Osteoblast (primary cell): Measurements from ENCODE around the gene ZSCAN10. TPM values are rescaled to one million over a fixed set of nuclear protein-coding genes. Genes with fewer than 3 reads are reported as not detected.
"Not testable (repeated sequence)": the region's sequence is repeated elsewhere in the genome, so short reads cannot be mapped to it uniquely, and the experiment has no call there.

Experiments used
- DNase-seq: peaks from one replicate; pipeline ENCODE4 v3.0.0; 2011; ENCODE audit warnings: low spot score, mixed read lengths; ENCODE audit not compliant: insufficient read length; ENCODE audit errors: missing footprints
- H2AFZ ChIP-seq: 2 replicates; pipeline ENCODE4 v1.6.0; 2011; ENCODE audit warnings: mild to moderate bottlenecking, low read length
- H3K27ac ChIP-seq: 2 replicates; pipeline ENCODE4 v1.5.1; 2011; ENCODE audit warnings: mild to moderate bottlenecking, low read depth, low read length, moderate library complexity
- H3K27me3 ChIP-seq: 2 replicates; pipeline ENCODE4 v1.6.0; 2012; ENCODE audit warnings: mild to moderate bottlenecking, control low read depth, inconsistent platforms, low read length, moderate library complexity; ENCODE audit not compliant: insufficient read depth
- H3K36me3 ChIP-seq: 2 replicates; pipeline ENCODE4 v1.5.1; 2011; ENCODE audit warnings: mild to moderate bottlenecking, low read length, control low read depth, moderate library complexity; ENCODE audit not compliant: insufficient read depth
- H3K4me1 ChIP-seq: 2 replicates; pipeline ENCODE4 v1.5.1; 2011; ENCODE audit warnings: mild to moderate bottlenecking, low read length, control low read depth, moderate library complexity; ENCODE audit not compliant: insufficient read depth
- H3K4me2 ChIP-seq: 2 replicates; pipeline ENCODE4 v1.6.0; 2011; ENCODE audit warnings: mild to moderate bottlenecking, low read length; ENCODE audit not compliant: insufficient read depth
- H3K4me3 ChIP-seq: fragments of 200-600 bp; sonication (generic); 3 replicates; pipeline ENCODE4 v1.5.1; 2012; ENCODE audit warnings: mild to moderate bottlenecking, low read length, inconsistent platforms; ENCODE audit not compliant: insufficient read depth
- H3K79me2 ChIP-seq: 2 replicates; pipeline ENCODE4 v1.6.0; 2012; ENCODE audit warnings: mild to moderate bottlenecking, low read length, control low read depth, inconsistent platforms; ENCODE audit not compliant: insufficient read depth
- H3K9me3 ChIP-seq: 2 replicates; pipeline ENCODE4 v1.5.1; 2011; ENCODE audit warnings: low read depth, low read length, control low read depth
- H4K20me1 ChIP-seq: 2 replicates; pipeline ENCODE4 v1.6.0; 2012; ENCODE audit warnings: mild to moderate bottlenecking, low read length, control low read depth; ENCODE audit not compliant: insufficient read depth
- CTCF ChIP-seq: IDR thresholded peaks from 2 replicates; pipeline ENCODE4 v1.5.1; 2011; ENCODE audit warnings: mild to moderate bottlenecking, low read depth, low read length, moderate library complexity; ENCODE audit errors: extremely low read depth
- total RNA-seq: library from RNA; depleted of rRNA; stranded (reverse); fragments of >200 nt; gene quantifications from 2 replicates; pipeline ENCODE4 v1.2.3, GENCODE V29; 2012

Gene ZSCAN10
- total RNA-seq, 1 donor: not detected

GRCh38 chr16:3076577-3076976 is 22.5 kb downstream of the ZSCAN10 start:
- H3K4me1 ChIP-seq: no peaks in the 10 kb centered on the region
- no peaks in the 10 kb centered on the region for H3K9me3 ChIP-seq
- H3K79me2 ChIP-seq: no peaks in the 10 kb centered on the region
- H3K4me2 ChIP-seq: no peak overlapping the region
- H2AFZ ChIP-seq: no peak overlapping the region
- no peaks in the 10 kb centered on the region for H4K20me1 ChIP-seq
- no peak overlapping the region for H3K4me3 ChIP-seq
- no peak overlapping the region for H3K27ac ChIP-seq
- peaks cover 38% of the 10 kb centered on the region for H3K27me3 ChIP-seq
- no peaks in the 10 kb centered on the region for H3K36me3 ChIP-seq
- no peak for DNase-seq
- TF ChIP-seq CTCF: no peak

- H3K9me3 ChIP-seq, H3K36me3 ChIP-seq, H2AFZ ChIP-seq, H4K20me1 ChIP-seq, H3K4me1 ChIP-seq, H3K79me2 ChIP-seq, DNase-seq, H3K4me2 ChIP-seq, H3K27ac ChIP-seq, H3K4me3 ChIP-seq: not testable (repeated sequence)
- H3K27me3 ChIP-seq: peaks cover 35% of the 10 kb centered on the region
Measured at GRCh38 chr16:3075946-3076345, 23.1 kb downstream of the ZSCAN10 start.

GRCh38 chr16:3075523-3075915 is 23.6 kb downstream of the ZSCAN10 start:
- H3K36me3 ChIP-seq: no peaks in the 10 kb centered on the region
- no peak overlapping the region for H3K4me3 ChIP-seq
- H4K20me1 ChIP-seq: no peaks in the 10 kb centered on the region
- no peaks in the 10 kb centered on the region for H3K9me3 ChIP-seq
- H2AFZ ChIP-seq: no peak overlapping the region
- H3K4me2 ChIP-seq: no peak overlapping the region
- TF ChIP-seq CTCF: no peak
- no peaks in the 10 kb centered on the region for H3K79me2 ChIP-seq
- H3K4me1 ChIP-seq: no peaks in the 10 kb centered on the region
- H3K27me3 ChIP-seq: peaks cover 31% of the 10 kb centered on the region
- H3K27ac ChIP-seq: no peak overlapping the region
- DNase-seq: no peak

GRCh38 chr16:3074860-3075522 is 24.1 kb downstream of the ZSCAN10 start:
- Histone ChIP-seq H3K9me3 (no peaks in the 10 kb centered on the region), H3K36me3 (no peaks in the 10 kb centered on the region), H3K27ac (no peak overlapping the region), H3K79me2 (no peaks in the 10 kb centered on the region), H3K4me1 (no peaks in the 10 kb centered on the region), H3K4me3 (no peak overlapping the region), H3K4me2 (no peak overlapping the region), H3K27me3 (peaks cover 30% of the 10 kb centered on the region), H4K20me1 (no peaks in the 10 kb centered on the region), H2AFZ (no peak overlapping the region)
- no peak for TF ChIP-seq CTCF
- no peak for DNase-seq
